A673 (cell line): ENCODE results near the gene ACSS1. TPM values are rescaled to one million over a fixed set of nuclear protein-coding genes. Genes with fewer than 3 reads are reported as not detected.

Experiments used
- BruUV-seq: library from RNA; stranded (reverse); fragments of 400-500 nt; replicated peaks from 2 replicates; lab custom pipeline; 2021; lab: Mats Ljungman, UMichigan
- CTCF ChIA-PET: fragments of 300-600 bp; sonication (Branson Sonifier 250); formaldehyde crosslinking; loops from one replicate; lab custom pipeline; 2022; ENCODE audit warnings: antibody characterized with exemption; lab: Charles Lee
- POLR2A ChIA-PET: fragments of 300-600 bp; sonication (Branson Sonifier 250); formaldehyde crosslinking; loops from one replicate; lab custom pipeline; 2022; ENCODE audit warnings: antibody characterized with exemption; ENCODE audit not compliant: low non-redundant PET; lab: Charles Lee
- DNase-seq: peaks from one replicate; pipeline ENCODE4 v3.0.0-alpha.2; 2015; ENCODE audit warnings: low spot score
- H3K27ac ChIP-seq: fragments of 200-600 bp; sonication (generic); 2 replicates; pipeline ENCODE4 v1.5.1; 2016; ENCODE audit warnings: mixed run types, low read depth, mild to moderate bottlenecking, mixed read lengths, antibody characterized with exemption, low read length; ENCODE audit not compliant: poor library complexity, severe bottlenecking
- H3K27me3 ChIP-seq: fragments of 200-600 bp; sonication (generic); replicated peaks from 2 replicates; pipeline ENCODE4 v1.6.1; 2017; ENCODE audit warnings: mixed run types, low read depth, mild to moderate bottlenecking, mixed read lengths, antibody characterized with exemption, low read length; ENCODE audit not compliant: insufficient read depth, poor library complexity
- H3K36me3 ChIP-seq: fragments of 200-600 bp; sonication (generic); 2 replicates; pipeline ENCODE4 v1.6.1; 2016; ENCODE audit warnings: mixed run types, mild to moderate bottlenecking, mixed read lengths, antibody characterized with exemption, low read length; ENCODE audit not compliant: insufficient read depth, poor library complexity, severe bottlenecking
- H3K4me1 ChIP-seq: fragments of 200-600 bp; sonication (generic); 2 replicates; pipeline ENCODE4 v1.6.1; 2017; ENCODE audit warnings: mixed run types, mild to moderate bottlenecking, mixed read lengths, antibody characterized with exemption, low read length; ENCODE audit not compliant: insufficient read depth, poor library complexity, severe bottlenecking
- H3K4me3 ChIP-seq: fragments of 200-600 bp; sonication (generic); 2 replicates; pipeline ENCODE4 v1.5.1; 2016; ENCODE audit warnings: low read depth, mixed run types, mild to moderate bottlenecking, mixed read lengths, low read length; ENCODE audit not compliant: poor library complexity, severe bottlenecking
- H3K9me3 ChIP-seq: fragments of 200-600 bp; sonication (generic); 2 replicates; pipeline ENCODE4 v1.6.1; 2016; ENCODE audit warnings: mixed run types, low read depth, mild to moderate bottlenecking, mixed read lengths, antibody characterized with exemption, low read length; ENCODE audit not compliant: poor library complexity, severe bottlenecking
- CTCF ChIP-seq: fragments of 300-800, 200-600 bp; sonication (generic); conservative IDR thresholded peaks from 2 replicates; pipeline ENCODE4 v1.5.1; 2017; ENCODE audit warnings: low read depth, mild to moderate bottlenecking, antibody characterized with exemption, low read length, moderate library complexity, mixed read lengths
- EZH2 ChIP-seq: fragments of 200-600 bp; sonication (generic); IDR thresholded peaks from 2 replicates; pipeline ENCODE4 v1.6.1; 2017; ENCODE audit warnings: borderline replicate concordance, low read depth, mild to moderate bottlenecking, mixed read lengths, antibody characterized with exemption, low read length; ENCODE audit not compliant: poor library complexity, severe bottlenecking
- intact Hi-C: fragments of 100-400 bp; cut with micrococcal nuclease; formaldehyde crosslinking; loops from one replicate; pipeline ENCODE4 v1.10.0; 2022; ENCODE audit not compliant: unreplicated experiment
- total RNA-seq: library from RNA; stranded (reverse); gene quantifications from 2 replicates; pipeline ENCODE4 v1.2.3, GENCODE V29; 2021

ACSS1 gene
- total RNA-seq, 1 experiment from 2014 or later = 3.9 TPM

GRCh38 chr20:25099601-25100140 lies 41.7 kb upstream of the ACSS1 start:
- DNase-seq = no peak
- no peaks in the 10 kb centered on the region for H3K4me1 ChIP-seq
- CTCF ChIA-PET = no interaction called here
- no peak overlapping the region for H3K27ac ChIP-seq
- BruUV-seq = no TSS peak
- H3K9me3 ChIP-seq = no peaks in the 10 kb centered on the region
- POLR2A ChIA-PET = no interaction called here
- intact Hi-C loops = no loop called here
- peaks cover 48% of the 10 kb centered on the region for H3K27me3 ChIP-seq
- no peaks in the 10 kb centered on the region for H3K36me3 ChIP-seq
- no peak for TF ChIP-seq CTCF
- no peak for TF ChIP-seq EZH2
- no peak overlapping the region for H3K4me3 ChIP-seq

DNA sequence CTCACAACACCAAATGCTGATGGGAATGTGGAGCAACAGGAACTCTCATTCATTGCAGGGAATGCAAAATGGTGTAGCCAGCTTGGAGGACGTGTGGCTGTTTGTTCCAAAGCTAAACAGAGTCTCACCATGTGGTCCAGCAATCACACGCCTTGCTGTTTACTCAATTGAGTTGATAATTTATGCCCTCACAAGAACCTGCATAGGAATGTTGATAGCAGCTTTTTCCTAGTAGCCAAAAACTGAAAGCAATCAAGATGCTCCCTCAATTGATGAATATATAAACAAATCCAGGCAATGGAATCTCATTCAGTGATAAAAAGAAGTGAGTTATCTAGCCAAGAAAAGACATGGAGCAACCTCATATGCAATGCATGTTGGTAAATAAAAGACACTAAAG lies 39.6 kb upstream of the ACSS1 start:
- no peak for TF ChIP-seq EZH2
- no peak for TF ChIP-seq CTCF
- DNase-seq = no peak
- Histone ChIP-seq H3K27me3 (peaks cover 59% of the 10 kb centered on the region), H3K4me1 (no peaks in the 10 kb centered on the region), H3K4me3 (no peak overlapping the region), H3K36me3 (no peaks in the 10 kb centered on the region), H3K27ac (no peak overlapping the region), H3K9me3 (no peaks in the 10 kb centered on the region)
- intact Hi-C loops = no loop called here
- no TSS peak for BruUV-seq
- CTCF ChIA-PET = no interaction called here
- POLR2A ChIA-PET = no interaction called here

- no peak for DNase-seq
- ChIA-PET POLR2A (no interaction called here), CTCF (no interaction called here)
- Histone ChIP-seq H3K4me1 (no peaks in the 10 kb centered on the region), H3K27ac (no peak overlapping the region), H3K27me3 (peaks cover 89% of the 10 kb centered on the region), H3K4me3 (no peak overlapping the region), H3K9me3 (no peaks in the 10 kb centered on the region), H3K36me3 (no peaks in the 10 kb centered on the region)
- intact Hi-C loops = no loop called here
- TF ChIP-seq CTCF (no peak), EZH2 (no peak)
- no TSS peak for BruUV-seq
Measured at GRCh38 chr20:25090492-25091429, 32.8 kb upstream of the ACSS1 start.
